Activated naive CD4-positive, alpha-beta T cell treated with Interleukin-2 at 50 U/mL for 16 hours (primary cell): ENCODE measurements around the gene WDFY4.

ENCODE experiments used
- DNase-seq: peaks from one replicate; pipeline ENCODE4 v3.0.0-alpha.2; 2020

Gene WDFY4

DNA sequence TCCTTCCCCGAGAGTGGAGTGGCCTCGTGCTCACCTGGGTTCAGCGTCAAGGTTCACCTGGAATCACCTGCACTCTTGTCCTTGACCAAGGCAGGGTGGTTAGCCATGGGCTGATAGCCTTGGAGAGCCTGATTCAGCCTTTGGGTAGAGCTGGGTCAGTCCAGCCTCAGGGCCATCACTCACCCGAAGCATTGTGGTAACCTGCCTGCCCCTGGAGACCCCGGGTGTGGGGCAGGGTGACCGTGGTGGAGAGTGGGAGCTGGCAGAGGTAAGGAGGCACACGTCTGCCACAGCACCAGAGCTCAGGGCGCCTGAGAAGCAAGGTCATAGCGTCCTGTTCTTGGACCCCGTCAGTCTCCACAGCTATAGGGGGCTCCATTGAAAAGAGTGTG lies 27.8 kb upstream of the WDFY4 start:
- no peak for DNase-seq

- DNase-seq: no peak
Observed at GRCh38 chr10:48657416-48657815, 27.3 kb upstream of the WDFY4 start.

GRCh38 chr10:48658243-48658974 lies 26.3 kb upstream of the WDFY4 start:
- peak; percentile 59 for DNase-seq

DNA sequence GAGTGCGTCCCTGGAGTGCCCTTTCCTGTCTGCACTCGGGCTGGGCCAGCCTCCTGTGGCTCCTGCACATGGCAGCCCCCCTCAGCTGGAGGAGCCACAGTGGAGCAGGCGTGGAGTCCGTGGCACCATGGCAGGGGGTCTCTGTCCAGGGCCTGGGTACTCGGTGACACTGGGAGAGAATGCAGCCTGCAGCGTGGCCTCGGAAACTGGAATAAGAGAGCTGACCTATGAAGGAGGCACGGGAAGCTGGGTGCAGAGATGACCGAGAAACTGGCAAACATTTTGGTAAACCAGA lies 25.8 kb upstream of the WDFY4 start:
- DNase-seq: no peak

DNA sequence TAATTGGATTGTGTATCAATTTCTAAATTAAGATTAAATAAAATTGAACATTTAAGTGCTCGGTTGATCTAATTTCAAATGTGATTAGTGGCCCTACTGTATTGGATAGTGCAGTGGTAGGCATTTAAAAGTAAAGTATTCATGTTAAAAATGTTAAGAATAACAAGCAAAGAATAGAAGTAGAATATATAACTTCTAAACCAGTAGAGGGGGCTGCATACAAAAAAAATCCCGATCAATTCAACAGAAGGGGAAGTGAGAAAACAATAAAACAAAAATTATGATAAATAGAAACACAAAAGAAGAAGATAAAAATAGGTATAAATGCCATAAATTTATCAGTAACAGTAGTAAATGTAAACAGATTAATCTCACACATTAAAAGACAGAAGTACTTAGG lies 24.9 kb upstream of the WDFY4 start:
- DNase-seq: no peak

DNA sequence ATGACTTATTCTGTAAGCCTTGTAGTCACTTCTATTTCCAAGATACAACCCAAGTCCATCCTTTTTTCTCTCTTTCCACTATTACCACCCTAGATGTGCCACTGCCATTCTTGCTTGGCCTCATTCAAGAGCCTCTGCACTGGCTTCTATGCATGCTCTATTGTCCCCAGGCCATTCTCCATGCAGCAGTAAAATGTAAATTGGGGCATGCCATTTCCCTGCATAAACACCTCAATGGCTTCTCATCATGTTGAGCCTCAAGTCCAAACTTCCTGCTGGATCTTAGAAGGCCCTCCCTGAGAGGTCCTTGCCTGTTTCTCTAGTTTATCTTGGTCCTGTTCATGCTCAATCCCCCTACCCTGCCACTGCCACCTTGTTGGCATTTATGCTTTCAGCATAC lies 23.2 kb upstream of the WDFY4 start:
- no peak for DNase-seq

- DNase-seq: no peak
Observed at GRCh38 chr10:48667960-48668590, 16.6 kb upstream of the WDFY4 start.

- DNase-seq: no peak
Observed at GRCh38 chr10:48670978-48671913, 13.4 kb upstream of the WDFY4 start.

- DNase-seq: no peak
Observed at GRCh38 chr10:48671914-48672595, 12.6 kb upstream of the WDFY4 start.

- no peak for DNase-seq
Observed at GRCh38 chr10:48672596-48673265, 11.9 kb upstream of the WDFY4 start.

- DNase-seq: no peak
Observed at GRCh38 chr10:48677625-48678024, 7.0 kb upstream of the WDFY4 start.

DNA sequence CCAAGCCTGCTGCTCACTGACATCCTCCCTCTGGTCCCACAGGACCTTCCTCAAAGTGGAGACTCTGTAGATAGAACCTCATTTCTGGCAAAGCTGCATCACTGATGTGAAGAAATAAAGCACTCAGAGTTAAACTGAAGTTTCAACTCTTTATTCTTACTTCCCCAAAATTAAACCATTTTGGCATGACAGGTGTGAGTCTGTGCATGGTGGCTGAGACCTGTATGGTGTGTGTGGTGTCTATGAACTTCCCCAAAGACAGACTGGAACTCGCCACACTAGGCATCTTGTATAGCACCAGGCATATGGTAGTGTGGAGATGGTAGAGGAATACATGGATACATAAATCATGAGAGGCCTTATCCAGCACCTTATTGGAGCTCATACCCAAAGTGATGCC lies 6.6 kb upstream of the WDFY4 start:
- no peak for DNase-seq

DNA sequence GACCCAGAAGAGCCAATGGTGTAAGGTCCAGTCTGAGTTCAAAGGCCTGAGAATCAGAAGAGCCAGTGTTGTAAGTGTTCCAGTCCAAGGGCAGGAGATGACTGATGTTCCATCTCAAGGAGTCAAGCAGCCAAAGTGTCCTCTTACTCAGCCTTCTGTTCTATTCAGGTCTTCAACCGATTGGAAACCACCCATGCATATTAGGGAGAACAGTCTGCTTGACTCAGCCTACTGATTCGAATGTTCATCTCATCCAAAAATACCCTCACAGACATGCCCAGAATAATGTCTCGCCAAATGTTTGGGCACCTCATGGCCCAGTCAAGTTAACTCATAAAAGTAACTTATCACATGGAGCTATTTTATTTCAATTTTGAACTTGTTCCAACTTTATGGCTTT lies 2.9 kb upstream of the WDFY4 start:
- no peak for DNase-seq

GRCh38 chr10:48682265-48682664 lies 2.4 kb upstream of the WDFY4 start:
- DNase-seq: no peak

- no peak for DNase-seq
Observed at GRCh38 chr10:48683424-48683823, 1.2 kb upstream of the WDFY4 start.

DNA sequence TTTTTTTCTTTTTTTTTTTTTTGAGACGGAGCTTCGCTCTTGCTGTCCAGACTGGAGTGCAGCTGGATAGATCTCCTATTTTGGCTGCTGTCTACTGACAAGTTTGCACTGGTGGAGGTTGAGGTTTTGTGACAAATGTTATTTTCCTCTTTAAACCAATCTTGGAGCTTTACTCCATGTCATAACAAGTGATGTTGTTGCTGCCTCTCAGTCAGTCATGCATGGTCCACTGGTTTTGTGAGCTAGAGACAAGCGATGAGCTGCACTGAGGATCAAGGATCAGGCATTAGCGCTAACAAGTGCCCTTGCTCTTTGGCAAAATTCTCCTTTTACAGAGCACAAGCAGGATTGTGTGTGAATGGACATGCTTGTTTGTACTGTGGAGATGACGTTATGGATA lies 805 bp upstream of the WDFY4 start:
- no peak for DNase-seq

- DNase-seq: no peak
Observed at GRCh38 chr10:48684463-48684791, 246 bp upstream of the WDFY4 start.

GRCh38 chr10:48685731-48686130 lies 1.1 kb downstream of the WDFY4 start:
- no peak for DNase-seq

- no peak for DNase-seq
Observed at GRCh38 chr10:48690791-48691660, 6.4 kb downstream of the WDFY4 start.

- no peak for DNase-seq
Observed at GRCh38 chr10:48691812-48692528, 7.3 kb downstream of the WDFY4 start.

DNA sequence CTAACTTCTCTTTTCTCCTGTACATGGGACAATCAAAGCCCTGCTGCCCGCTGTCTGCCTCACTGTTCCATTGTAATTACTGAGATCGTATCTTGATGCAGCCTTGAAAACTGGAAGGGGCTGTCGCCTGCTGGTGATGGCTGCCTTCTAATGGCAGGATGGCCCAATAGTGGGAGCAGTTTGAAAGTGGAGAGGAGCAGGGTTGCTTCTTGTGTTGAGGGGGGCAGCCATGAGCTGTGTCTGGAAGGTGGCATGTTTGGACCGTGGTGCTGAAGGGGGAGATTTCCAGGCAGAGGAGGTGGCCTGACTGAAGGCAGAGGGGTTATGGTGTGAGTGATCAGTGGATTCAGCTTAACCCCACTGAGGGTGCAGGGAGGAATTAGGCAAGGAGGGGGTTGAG lies 8.1 kb downstream of the WDFY4 start:
- DNase-seq: no peak
